ENCODE results near the gene CIROP. TPM values are rescaled to one million over a fixed set of nuclear protein-coding genes. Genes with fewer than 3 reads are reported as not detected.

The CIROP gene
- total and polyA plus RNA-seq, 9 of the 15 experiments (the other 6 are each of a cell fraction or from before 2014, with no cell fraction given), result not detected

GRCh38 chr14:23120541-23121251, 15.9 kb upstream of the CIROP start (continued):
- no peak for TF ChIP-seq ZBTB5 (IDR thresholded peaks at IDR 0.05)
- TF ChIP-seq NFYB (IDR thresholded peaks at IDR 0.05; ENCODE audit: extremely low read depth, insufficient read length), result no peak
- TF ChIP-seq FOXJ3 (CRISPR knock-in tag; IDR thresholded peaks at IDR 0.05), result no peak
- no peak for TF ChIP-seq CEBPB (tag; IDR thresholded peaks at IDR 0.05)
- TF ChIP-seq ZNF707 (CRISPR knock-in tag; conservative IDR thresholded peaks at IDR 0.05), result no peak
- peak; percentile 73; the same call in 1 of the 2 replicates for TF ChIP-seq MTA3 (IDR thresholded peaks at IDR 0.05; ENCODE audit: borderline replicate concordance)
- TF ChIP-seq GABPB1 (CRISPR knock-in tag; IDR thresholded peaks at IDR 0.05), result peak; percentile 77
- no peak for TF ChIP-seq DDX20 (tag; IDR thresholded peaks at IDR 0.05; ENCODE audit: low read depth)
- 0 out of 2 replicates have a peak, but pooled peaks have one; percentile 43 for TF ChIP-seq EP400 (IDR thresholded peaks at IDR 0.05)
- peak; percentile 96 for TF ChIP-seq CBFA2T3 (IDR thresholded peaks at IDR 0.05)
- no peak for TF ChIP-seq SP2 (IDR thresholded peaks at IDR 0.05; ENCODE audit: extremely low read depth, low read depth, low read length, poor library complexity, severe bottlenecking)
- no peak for TF ChIP-seq STAT6 (CRISPR knock-in tag; IDR thresholded peaks at IDR 0.05)
- no peak for TF ChIP-seq ZHX1 (conservative IDR thresholded peaks at IDR 0.05; ENCODE audit: low read length)
- TF ChIP-seq ETV1 (tag; conservative IDR thresholded peaks at IDR 0.05; ENCODE audit: low read depth), result peak; percentile 33
- no peak for TF ChIP-seq ATF1 (CRISPR knock-in tag; IDR thresholded peaks at IDR 0.05)
- TF ChIP-seq ATF1 (tag; IDR thresholded peaks at IDR 0.05), result peak; percentile 50
- TF ChIP-seq ZNF395 (CRISPR knock-in tag; IDR thresholded peaks at IDR 0.05), result no peak; the same call in 1 of the 2 replicates
- TF ChIP-seq ZNF354B (CRISPR knock-in tag; IDR thresholded peaks at IDR 0.05), result no peak
- no peak for TF ChIP-seq ZNF239 (CRISPR knock-in tag; IDR thresholded peaks at IDR 0.05)
- TF ChIP-seq LEF1 (IDR thresholded peaks at IDR 0.05), result no peak
- TF ChIP-seq NR1H2 (CRISPR knock-in tag; IDR thresholded peaks at IDR 0.05), result no peak

Data from K562 (cell line).